GM19467 (cell line): ENCODE results near the gene SIRPB2.

Experiments
- ATAC-seq: cut with Tn5 transposase; IDR thresholded peaks from one replicate; pipeline ENCODE4 v1.9.1; 2021; ENCODE audit warnings: mild to moderate bottlenecking, moderate library complexity; ENCODE audit not compliant: unreplicated experiment

Gene SIRPB2

GRCh38 chr20:1473246-1474220 lies 17.7 kb downstream of the SIRPB2 start:
- no peak for ATAC-seq

DNA sequence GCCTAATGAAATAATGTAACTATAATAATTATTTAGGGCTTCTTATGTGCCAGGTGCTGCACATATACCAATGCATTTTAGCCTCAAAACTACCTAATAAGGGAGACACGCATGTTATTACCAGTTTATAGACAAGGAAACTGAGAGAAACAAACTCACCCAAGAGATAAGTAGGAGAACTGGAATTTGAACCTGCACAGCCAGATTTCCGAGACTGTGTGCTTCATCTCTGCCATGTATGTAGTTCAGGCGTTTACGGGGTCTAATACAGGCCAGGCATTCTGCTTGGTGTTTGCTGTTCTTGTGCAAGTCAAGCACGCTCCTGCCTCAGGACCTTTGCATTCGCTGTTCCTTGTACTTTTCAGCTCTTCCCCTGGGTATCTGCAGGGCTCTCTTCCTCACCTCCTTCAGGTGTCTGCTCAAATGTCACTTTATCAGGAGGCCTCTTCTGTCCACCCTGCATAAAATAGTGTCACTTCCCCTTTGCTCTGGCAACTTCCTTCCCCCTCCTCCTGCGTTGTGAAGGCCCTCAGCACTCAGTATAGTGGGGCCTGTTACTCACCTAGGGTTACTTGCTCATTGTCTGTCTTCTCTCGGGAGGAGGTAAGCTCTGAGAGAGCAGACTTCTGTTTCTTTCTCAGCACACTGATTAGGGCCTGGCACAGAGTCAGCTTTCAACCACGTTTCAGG lies 18.5 kb downstream of the SIRPB2 start:
- no peak for ATAC-seq

DNA sequence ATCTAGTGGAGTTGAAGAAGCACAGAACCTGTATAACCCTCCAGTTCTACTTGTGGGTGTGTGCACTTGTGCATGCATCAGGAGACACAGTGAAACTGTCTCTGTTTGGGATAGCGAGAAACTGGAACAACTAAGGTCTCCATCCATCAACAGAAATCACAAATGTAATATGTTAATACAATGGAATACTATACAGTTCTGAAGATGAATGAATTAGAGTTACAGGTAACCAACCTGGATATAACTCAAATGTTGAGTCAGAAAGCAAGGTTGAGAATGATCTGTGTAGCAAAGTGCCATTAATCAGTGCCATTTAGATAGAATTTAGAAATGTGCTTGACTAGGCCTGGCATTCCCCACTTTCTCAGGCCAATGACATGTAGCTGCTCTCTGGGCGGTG lies 20.0 kb downstream of the SIRPB2 start:
- no peak for ATAC-seq

DNA sequence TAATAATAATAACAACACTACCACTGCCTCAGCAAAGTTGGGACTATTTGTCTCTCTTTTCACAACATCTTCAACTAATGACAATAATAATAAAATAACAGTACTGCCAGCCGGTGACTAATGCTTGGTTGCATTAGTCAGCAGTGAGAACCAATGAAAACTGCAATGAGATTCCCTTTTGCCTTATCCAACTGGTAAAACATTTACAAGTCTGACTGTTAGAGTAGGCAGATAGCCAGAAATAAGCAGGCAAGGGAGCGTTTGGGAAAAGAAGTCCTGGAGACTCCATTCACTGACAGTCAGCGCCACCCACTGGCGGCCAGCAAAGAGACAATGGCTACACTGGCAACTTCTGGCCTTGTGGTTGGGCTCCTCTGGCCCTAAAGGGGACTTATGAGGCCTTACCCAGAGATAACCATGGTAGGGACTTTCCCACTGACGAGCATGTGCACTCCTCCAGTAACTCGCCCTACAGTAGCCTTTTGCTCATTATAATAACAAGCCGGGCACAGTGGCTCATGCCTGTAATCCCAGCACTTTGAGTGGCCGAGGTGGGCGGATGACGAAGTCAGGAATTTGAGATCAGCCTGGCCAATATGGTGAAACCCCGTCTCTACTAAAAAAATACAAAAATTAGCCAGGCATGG lies 21.2 kb downstream of the SIRPB2 start:
- no peak for ATAC-seq

DNA sequence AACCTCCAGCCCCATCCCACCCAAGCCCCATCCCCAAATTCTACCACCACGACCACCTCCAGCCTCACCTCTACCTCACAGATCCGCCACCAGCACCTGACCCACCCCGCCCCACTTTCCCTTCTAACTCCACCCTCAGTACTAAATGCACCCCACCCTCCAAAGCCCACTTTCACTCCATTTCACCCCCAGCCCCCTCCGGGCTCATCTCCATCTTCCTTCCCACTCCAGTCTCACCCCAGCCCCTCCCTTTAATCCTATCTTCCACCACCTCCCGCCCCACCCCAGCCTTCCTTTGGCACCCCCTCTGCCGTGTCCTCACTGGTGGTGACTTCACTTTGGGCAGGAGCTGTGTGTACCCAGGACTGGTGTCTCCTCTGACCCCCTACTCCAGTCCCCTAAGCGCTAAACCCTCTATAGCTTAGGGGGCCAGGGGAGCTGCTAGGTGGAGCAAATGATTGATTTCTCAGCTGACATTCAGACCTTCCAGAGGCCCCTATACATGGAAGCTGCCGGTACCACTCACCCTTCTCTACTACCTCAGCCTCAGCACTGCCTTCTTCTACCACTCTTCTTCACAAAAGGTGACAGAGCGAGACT lies 21.8 kb downstream of the SIRPB2 start:
- ATAC-seq: no peak

DNA sequence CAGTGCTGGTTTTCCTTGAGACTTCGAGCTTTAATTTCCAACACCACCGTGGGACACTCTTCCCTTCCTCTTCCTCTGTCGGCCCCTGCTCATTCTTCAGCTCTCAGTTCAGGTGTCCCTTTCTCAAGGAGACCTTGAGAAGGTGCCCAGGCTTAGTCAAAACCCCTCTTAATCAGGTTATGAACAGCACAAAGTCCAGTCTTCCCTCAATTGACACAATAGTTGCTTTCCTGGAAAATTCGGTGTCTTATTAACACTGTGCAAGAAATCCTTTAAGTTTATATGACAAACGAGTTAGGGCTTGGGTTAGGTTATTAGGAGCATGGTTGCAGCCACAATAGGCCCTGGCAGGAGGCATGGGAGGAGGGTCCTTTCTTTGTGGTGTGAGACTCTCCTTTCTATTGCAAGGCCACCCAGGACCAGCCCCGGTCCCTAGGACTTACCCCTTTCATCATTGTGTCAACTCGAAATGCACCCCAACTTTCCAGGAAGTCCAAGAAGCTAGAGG lies 23.0 kb downstream of the SIRPB2 start:
- no peak for ATAC-seq

DNA sequence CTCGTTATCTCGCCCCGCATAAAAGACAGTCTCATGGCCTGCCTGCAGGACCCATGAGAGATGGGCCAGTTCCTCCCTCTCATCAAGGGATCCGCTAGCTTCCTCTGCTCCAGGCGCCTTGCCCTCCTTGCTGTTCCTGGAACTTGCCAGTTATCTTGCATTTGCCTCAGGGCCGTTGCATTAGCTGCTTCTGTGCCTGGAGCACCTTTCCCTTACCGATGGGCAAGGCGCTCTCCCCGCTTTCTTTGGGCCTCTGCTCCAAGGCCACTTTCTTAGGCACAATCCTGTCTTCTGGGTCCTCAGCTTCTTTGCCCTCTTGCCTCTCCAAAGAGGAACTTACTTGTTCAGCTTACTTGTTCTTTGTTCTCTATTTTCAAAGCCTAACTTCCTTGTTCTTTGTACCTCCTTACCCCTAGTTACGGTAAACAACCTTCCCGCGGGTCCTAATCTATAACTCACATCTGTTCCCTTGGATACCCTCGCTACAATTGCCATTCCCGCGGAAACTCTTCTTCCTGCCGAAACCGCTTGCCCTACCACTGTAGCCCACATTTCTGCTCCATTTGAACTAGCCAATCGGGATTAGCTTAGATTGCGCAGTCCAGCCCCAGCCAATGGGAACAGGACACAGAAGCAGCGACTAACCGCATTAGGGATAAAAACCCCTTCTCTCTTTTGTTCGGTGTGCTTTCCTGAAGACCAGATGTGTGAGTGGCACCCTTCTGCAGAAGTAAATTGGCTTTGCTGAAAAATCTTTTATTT lies 23.7 kb downstream of the SIRPB2 start:
- no peak for ATAC-seq

GRCh38 chr20:1467082-1467354 lies 24.2 kb downstream of the SIRPB2 start:
- peak; percentile 6 for ATAC-seq

DNA sequence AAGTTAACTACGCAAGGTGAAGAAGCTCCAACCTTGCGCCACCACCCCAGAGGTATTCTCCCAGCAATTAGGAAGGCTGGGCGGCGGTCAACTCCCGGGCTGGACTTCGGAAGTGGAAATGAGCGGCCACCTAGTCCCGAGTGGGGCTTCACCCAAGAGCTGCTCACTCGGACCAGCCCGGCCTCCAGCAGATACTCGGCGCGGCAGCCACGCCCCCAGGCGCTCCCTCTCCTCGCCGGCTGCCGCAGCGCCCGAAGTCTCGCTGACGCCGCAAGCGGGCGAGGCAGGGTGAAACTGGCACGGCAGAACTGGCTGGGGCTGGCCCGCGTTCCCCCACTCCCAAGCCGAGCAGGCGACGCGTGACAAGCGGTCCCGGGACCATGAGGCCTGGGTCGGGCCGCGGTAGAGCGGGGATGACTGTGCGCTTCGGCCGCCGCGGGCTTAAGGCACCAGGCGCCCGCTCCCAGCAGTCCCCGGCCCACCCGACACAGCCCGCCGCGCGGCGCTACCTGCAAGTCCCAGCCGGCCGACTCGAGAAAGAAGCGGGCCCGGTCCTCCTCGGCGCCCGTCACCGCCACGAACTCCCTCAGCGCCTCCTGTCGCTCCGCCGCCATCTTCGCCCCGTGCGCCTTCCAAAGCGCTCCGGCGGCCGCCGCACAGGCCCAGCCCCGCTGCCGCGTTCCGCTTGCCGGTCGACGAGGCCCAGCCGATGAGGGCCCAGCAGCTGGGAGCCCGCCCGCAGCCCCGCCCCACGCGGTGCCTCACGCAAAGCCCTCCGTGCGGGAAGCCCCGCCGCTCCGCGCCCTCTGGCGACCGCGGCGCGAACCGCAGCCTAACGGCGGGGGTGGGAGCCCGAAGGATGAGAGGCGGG lies 24.8 kb downstream of the SIRPB2 start, which contains the start of gene NSFL1C:
Gene NSFL1C, minus strand, starts transcription at position 639 of the 871 bp plus-strand sequence. Its CDS starts 25 bp downstream, at position 614.
- peak; percentile 84 for ATAC-seq

DNA sequence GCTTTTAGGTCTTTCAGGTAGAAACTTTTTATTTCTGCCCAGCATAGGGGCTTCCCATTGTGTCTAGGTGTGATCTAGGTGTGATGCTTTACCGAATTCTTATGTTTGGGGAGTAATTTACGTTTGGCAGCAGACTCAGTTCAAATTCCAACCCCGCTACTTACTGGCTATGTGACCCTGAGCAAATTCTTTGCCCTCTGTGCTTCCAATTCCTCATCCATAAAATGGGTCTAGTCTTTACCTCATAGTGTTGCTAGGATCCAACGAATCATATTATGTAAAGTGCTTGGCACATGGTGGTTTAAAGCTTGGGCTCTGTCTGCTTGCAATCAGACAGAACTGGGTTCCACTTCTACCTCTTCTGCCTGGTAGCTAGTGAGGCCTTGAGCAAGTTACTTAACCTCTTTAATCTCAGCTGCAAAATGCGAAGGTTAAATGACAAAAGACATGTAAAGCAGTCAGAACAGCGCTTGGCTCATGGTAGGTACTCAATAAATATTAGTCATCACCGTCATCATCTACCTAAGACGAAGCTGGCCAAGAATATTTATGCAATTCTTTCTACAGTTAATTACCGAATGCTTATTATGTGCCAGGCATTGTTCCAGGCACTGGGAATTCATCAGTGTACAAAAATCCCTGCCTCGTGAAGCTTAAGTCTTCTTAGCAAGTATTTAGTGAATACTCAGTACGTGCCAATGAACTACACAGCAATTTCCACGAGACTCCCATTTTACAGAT lies 25.6 kb downstream of the SIRPB2 start:
- no peak for ATAC-seq

DNA sequence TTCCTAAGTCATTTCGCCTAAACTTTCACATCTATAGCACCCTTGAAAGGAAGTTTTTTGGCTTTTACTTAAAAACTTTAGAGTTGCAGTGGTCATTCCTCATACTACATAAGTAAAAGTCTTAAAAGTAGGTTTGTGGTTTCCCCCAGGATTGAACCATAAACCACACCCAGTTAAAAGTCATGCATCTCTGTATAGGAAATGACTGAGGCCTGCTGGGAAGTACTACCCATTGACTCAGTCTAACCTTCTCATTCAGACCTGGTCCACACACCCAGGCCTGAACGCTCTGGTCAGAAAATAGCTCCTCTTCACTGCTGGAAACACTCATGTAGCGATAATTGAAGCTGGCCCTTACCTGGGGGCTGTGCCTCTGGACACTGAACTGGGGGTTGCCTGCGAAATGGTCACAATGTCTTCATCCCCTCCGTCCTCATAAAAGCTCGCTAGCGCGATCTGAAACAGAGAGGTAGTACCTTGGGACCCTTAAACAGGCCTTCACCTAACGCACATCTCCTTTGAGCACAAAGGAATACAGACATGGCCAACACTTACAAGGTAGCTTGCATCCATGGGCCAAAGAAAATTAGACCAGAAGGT lies 27.1 kb downstream of the SIRPB2 start:
- no peak for ATAC-seq

GRCh38 chr20:1462834-1463233 lies 28.4 kb downstream of the SIRPB2 start:
- ATAC-seq: no peak

DNA sequence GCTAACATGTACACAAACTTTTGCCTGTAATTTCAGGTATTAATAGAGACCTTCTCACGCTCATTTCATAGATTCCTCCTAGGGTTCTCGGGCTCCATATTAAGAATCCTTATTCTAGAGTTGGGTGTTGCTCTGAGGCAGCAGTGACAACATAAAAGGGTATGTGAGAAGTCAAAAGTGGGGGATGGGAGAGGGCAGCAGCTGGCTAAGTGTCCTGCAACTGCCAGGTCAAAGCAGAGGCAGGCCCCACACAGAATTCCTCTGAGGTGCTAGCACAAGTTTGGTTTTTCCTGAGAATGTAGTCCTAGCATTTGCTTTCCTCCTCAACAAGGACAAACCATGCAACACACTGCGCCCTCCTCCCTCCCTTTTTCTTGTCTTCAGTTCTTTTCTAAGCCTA lies 29.2 kb downstream of the SIRPB2 start:
- no peak for ATAC-seq

DNA sequence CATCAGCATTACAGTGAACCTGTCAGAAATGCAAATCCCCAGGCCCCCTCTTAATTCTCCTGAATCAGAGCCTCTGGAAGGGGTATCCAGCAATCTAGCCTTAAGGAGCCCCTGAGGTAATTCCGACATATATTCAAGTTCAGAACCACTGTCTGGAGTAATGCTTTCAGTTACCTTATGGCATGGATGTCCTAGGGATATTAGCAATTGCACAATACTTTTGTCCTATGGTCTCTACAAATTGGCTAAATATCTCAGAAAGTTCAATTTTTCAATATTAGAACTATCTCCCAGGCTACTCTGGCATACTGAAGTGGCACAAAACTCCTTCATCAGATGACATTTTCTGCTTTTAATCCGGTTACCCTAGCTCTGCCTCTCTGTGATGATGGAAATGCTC lies 30.9 kb downstream of the SIRPB2 start:
- no peak for ATAC-seq

DNA sequence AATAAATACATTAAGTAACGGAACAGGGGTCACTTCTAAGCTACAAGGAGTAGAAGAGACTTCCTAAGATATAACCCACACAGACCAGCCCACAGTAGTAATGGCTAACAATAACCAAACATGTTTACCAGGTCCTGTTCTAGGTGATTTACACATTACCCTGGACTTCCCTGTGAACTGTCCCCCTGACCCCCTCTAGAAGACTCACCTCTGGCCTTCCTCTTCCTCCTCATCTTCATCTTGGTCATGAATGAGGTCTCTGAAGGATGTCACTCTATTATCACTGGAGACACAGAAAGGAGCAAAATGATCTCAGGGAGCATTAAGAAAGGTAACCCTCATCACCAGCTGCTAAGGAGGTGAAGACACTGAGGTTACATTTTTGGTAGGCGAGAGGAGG lies 33.2 kb downstream of the SIRPB2 start:
- no peak for ATAC-seq

DNA sequence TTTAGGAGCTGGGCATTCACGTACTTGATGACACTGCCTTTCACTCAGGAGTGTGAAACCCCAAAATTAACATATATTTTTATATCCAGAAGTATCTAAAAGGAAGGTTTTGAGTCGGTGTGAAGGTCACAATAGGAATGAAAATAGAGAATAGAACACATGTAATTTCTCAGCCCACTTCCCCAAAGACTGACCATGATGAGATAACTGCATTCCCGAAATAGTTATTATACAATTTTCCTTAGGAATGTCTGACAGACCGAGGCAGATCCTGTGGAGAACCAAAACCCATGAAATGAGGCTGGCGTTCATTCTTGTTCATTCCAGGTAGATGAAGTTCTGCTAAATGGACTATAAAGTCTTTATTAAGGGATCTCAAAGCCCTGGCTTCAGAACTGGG lies 34.9 kb downstream of the SIRPB2 start:
- no peak for ATAC-seq

GRCh38 chr20:1450926-1451491 lies 40.2 kb downstream of the SIRPB2 start:
- ATAC-seq: no peak

DNA sequence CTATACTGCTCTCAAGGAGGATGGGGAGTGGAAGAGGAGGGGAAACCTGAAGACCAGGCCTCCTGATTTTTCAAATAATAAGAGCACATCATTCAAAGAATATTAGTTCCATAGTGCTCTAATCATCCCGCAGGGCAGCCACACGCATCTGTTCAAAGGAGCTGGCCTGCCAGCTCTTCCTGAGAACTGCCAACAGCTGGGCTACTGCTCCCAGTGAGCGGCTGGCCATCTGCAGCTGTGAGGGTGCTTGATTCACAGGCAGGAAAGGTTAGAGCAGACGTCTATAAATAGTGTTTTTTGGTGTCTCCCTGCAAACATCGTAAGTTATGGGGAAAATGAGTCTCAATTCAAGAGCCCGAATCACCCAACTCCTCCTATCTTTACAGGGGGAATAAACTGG lies 41.9 kb downstream of the SIRPB2 start:
- no peak for ATAC-seq
